T-helper 1 cell treated with Interleukin-12 subunit alpha and Interleukin-12 subunit beta and Interleukin-4 antibody, amounts not matched to agents 30 μg/mL and 1 μg/mL, for 36 hours (primary cell): ENCODE measurements around the gene PAMR1.

ENCODE experiments used
- H3K27ac Mint-ChIP-seq: one replicate; pipeline ENCODE4 v1.8.0; 2021; ENCODE audit warnings: mild to moderate bottlenecking, mixed read lengths
- H3K27me3 Mint-ChIP-seq: one replicate; pipeline ENCODE4 v1.8.0; 2021; ENCODE audit warnings: low read depth, mixed read lengths
- H3K36me3 Mint-ChIP-seq: one replicate; pipeline ENCODE4 v1.8.0; 2021; ENCODE audit warnings: low read depth, mixed read lengths
- H3K4me1 Mint-ChIP-seq: one replicate; pipeline ENCODE4 v1.8.0; 2021; ENCODE audit warnings: low read depth, mixed read lengths
- H3K4me3 Mint-ChIP-seq: one replicate; pipeline ENCODE4 v1.8.0; 2021; ENCODE audit warnings: mild to moderate bottlenecking, moderate library complexity, mixed read lengths
- H3K9me3 Mint-ChIP-seq: one replicate; pipeline ENCODE4 v1.8.0; 2021; ENCODE audit warnings: mixed read lengths

Gene PAMR1, protein sequence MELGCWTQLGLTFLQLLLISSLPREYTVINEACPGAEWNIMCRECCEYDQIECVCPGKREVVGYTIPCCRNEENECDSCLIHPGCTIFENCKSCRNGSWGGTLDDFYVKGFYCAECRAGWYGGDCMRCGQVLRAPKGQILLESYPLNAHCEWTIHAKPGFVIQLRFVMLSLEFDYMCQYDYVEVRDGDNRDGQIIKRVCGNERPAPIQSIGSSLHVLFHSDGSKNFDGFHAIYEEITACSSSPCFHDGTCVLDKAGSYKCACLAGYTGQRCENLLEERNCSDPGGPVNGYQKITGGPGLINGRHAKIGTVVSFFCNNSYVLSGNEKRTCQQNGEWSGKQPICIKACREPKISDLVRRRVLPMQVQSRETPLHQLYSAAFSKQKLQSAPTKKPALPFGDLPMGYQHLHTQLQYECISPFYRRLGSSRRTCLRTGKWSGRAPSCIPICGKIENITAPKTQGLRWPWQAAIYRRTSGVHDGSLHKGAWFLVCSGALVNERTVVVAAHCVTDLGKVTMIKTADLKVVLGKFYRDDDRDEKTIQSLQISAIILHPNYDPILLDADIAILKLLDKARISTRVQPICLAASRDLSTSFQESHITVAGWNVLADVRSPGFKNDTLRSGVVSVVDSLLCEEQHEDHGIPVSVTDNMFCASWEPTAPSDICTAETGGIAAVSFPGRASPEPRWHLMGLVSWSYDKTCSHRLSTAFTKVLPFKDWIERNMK

DNA sequence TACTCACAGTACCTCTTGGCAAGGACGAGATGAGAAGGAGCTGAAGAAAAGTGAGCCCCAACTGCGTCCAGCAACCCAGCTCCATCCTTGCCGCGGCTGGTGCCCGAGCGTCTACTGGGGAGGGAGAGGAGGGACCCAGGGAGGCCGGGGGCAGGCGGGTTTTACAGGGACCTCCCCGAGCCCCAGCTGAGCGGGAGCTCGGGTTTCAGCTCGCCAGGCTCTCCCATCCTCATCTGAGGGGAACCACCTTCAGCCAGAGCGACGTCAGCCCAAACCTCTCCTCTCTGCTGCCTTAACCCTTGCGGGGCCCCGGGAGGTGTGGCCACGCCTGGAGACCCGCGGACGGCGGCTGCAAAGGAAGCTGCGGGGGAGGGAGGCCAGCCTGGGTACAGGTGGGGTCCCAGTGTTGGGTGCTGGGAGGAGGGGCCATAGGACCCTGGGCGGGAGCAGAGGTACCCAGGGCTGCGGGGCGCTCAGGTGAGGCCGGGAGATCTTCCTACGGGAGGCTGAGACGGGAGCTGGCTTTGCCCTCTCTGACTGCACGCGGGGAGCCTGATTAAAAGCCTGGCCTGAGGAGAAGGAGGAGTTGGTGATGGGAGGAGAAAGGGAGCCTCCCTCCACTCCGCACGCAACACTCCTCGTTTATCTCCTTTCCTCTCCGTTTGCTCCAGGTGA, at the start of gene PAMR1:
Gene PAMR1, minus strand, starts transcription at position 116 of the 675 bp plus-strand sequence. Its CDS starts 31 bp downstream, at position 85.
- Mint-ChIP-seq H3K4me3 (no peak within 1 kb of the TSS), H3K9me3 (no peaks in the 10 kb centered on the region), H3K27me3 (peaks cover 71% of the 10 kb centered on the region), H3K4me1 (peaks cover 2% of the 10 kb centered on the region), H3K27ac (no peak within 1 kb of the TSS), H3K36me3 (no peaks in the 10 kb centered on the region)

DNA sequence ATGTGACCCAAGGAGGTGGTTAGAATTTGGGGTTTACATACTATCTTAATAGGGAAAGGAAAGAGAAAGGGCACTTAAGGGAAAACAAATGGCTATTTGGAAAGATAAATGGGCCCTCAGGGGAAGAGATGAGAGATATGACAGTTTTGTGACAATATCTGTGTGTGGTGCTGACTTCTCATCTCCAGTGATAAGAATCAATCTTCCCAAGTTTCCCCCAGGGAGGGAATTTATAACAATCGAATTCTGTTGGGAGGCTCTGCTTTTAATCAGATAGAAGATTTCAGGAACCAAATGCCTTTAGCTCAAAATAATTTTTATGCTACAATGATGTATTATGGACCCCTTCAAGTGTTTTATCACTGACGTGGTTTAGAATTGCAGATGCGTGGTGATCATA, 46.3 kb upstream of the PAMR1 start:
- Mint-ChIP-seq H3K4me3 (no peak overlapping the region), H3K36me3 (no peaks in the 10 kb centered on the region), H3K27me3 (peaks cover 16% of the 10 kb centered on the region), H3K27ac (no peak overlapping the region), H3K4me1 (no peaks in the 10 kb centered on the region), H3K9me3 (peaks cover 6% of the 10 kb centered on the region)

DNA sequence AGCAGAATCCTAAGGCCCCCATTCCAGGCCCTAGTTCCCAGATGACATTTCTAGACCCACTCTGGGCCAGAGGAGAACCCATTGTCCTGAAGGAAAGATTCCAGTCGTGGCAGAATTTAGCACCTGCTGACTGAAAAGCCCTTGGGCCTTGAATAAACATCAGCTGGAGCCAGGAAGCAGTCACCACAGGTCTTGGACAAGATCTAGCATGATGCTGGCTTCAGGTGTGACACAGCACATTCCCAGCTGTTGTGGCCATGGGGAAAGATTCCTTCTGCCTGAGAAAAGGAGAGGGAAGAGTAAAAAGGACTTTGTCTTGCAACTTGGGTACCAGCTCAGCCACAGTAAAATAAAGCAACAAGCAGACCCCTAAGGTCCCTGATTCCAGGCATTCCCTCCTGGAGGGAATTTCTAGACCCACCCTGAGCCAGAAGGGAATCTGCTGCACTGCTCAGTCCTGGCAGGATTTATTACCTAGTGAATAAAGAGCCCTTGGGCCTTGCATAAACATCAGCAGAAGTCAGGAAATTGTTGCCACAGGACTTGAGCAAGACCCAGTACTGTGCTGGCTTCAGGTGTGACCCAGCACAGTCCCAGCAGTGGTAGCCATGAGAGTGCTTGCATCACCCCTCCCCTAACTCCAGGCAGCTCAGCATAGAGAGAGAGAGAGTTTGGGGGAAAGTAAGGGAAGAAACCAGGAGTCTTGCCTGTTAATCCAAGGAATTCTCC, 42.5 kb upstream of the PAMR1 start:
- H3K9me3 Mint-ChIP-seq = peaks cover 6% of the 10 kb centered on the region
- H3K4me1 Mint-ChIP-seq = no peaks in the 10 kb centered on the region
- H3K27me3 Mint-ChIP-seq = peaks cover 25% of the 10 kb centered on the region
- H3K4me3 Mint-ChIP-seq = no peak overlapping the region
- H3K36me3 Mint-ChIP-seq = no peaks in the 10 kb centered on the region
- no peak overlapping the region for H3K27ac Mint-ChIP-seq

DNA sequence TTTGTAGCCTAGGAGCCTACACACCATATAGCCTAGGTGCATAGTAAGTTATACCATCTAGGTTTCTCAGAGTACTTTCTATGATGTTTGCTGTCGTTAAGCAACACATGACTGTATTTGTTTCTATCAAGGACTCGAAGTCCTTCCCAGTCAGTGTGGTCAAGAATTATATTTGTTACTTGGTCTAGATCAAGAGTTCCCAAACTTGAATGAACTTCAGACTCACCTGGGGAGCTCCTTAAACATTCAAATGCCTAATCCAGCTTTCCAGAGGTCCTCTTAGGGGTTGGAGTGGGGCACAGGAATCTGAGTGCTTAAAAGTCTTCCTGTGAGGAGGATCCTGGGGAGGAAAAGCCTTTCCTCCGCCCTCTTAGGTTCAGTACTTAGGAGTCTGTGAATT, 41.5 kb upstream of the PAMR1 start:
- no peak overlapping the region for H3K27ac Mint-ChIP-seq
- H3K36me3 Mint-ChIP-seq = no peaks in the 10 kb centered on the region
- no peak overlapping the region for H3K4me3 Mint-ChIP-seq
- H3K9me3 Mint-ChIP-seq = peaks cover 6% of the 10 kb centered on the region
- H3K27me3 Mint-ChIP-seq = peaks cover 31% of the 10 kb centered on the region
- H3K4me1 Mint-ChIP-seq = no peaks in the 10 kb centered on the region

DNA sequence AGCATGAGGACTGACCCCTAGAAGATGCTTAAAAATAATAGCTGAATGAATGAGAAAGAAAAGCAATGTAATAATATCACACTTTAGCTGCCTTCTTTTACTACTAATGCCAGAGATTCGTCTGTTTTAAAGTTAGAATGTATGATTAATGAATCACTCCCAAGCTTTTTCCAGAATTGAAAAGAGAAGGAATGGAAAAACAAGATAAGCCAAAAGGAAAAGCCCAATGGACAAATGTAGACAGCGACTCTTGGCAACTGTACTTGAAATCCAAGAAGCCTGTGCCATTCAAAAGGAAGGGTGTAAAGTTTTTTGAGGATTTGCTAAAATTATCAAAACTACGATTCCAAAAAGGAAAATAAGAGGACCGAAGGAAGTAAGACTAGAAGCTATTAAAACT, 40.8 kb upstream of the PAMR1 start:
- peaks cover 6% of the 10 kb centered on the region for H3K9me3 Mint-ChIP-seq
- H3K27me3 Mint-ChIP-seq = peaks cover 31% of the 10 kb centered on the region
- no peaks in the 10 kb centered on the region for H3K36me3 Mint-ChIP-seq
- no peak overlapping the region for H3K27ac Mint-ChIP-seq
- no peak overlapping the region for H3K4me3 Mint-ChIP-seq
- H3K4me1 Mint-ChIP-seq = no peaks in the 10 kb centered on the region

DNA sequence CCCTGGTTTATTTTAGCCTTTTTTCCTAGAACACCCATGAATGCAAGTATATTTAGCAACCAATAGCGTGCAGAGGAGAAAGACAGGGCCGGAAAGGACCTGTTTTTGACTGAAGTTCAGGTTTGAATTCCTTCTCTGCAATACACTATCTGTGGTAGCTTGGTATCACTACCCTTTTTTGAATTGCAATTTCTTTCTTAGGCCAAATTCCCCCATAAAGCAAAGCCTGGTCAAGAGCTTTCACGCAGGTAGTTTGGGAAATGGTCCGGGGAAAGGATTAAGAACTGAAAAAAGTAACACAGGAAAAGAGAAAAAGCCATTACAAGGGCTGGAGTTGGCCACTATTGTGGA, 38.8 kb upstream of the PAMR1 start:
- H3K4me1 Mint-ChIP-seq = no peaks in the 10 kb centered on the region
- H3K27me3 Mint-ChIP-seq = peaks cover 39% of the 10 kb centered on the region
- no peak overlapping the region for H3K4me3 Mint-ChIP-seq
- H3K9me3 Mint-ChIP-seq = peaks cover 6% of the 10 kb centered on the region
- H3K27ac Mint-ChIP-seq = no peak overlapping the region
- no peaks in the 10 kb centered on the region for H3K36me3 Mint-ChIP-seq

DNA sequence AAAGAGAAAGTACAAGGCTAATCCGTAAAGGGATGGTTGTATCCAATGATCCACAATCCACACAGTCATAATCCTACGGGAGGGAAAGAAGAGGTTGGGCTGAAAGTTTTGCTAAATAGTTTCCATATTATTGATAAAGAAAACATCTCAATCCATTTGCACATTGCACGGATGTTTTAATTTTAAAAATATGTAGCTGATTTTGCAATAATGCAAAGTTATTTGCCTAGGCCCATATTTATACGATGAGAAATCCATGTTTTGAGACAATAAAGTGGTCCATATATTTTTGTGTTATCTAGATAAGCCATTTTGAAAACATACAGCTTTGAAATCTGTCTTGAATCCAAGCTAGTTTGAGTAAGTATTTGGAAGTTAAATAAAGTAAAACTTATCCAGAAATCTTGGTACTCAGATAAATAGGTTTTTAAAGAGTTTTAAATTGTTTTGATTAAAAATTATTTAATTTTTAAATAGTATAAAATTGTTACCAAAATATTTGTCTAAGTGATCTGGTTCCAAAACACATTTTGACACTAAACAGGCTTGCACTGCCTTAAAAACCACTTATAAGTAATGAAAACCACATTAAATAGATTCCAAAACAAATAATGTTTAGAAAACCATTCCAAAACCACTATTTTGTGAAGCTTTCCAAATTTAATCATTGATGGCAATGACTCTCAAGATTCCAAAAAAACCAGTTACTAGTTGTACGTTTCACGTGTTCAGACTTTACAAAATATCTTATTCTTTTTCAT, 38.2 kb upstream of the PAMR1 start:
- Mint-ChIP-seq H3K27ac (no peak overlapping the region), H3K36me3 (no peaks in the 10 kb centered on the region), H3K4me3 (no peak overlapping the region), H3K9me3 (peaks cover 2% of the 10 kb centered on the region), H3K4me1 (no peaks in the 10 kb centered on the region), H3K27me3 (peaks cover 34% of the 10 kb centered on the region)

DNA sequence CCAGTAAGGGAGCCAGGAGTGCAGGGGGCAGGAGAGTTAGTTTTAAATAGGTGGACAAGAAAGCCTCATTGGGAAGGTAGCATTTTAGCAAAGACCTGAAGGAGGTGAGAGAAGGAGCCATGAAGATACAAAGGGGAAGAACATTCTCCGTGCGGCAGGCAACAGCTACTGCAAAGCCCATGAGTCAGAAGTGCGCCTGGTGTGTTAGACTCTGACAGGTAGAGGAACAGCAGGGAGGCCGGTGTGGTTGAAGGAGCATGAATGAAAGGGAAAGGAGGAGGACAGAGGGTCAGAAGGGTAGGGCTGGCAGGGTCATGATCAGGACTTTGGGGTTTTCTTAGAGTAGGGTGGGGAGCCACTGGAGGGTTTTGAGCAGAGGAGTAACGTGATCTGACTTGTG, 34.5 kb upstream of the PAMR1 start:
- H3K27me3 Mint-ChIP-seq = peaks cover 36% of the 10 kb centered on the region
- H3K4me3 Mint-ChIP-seq = no peak overlapping the region
- no peaks in the 10 kb centered on the region for H3K4me1 Mint-ChIP-seq
- H3K9me3 Mint-ChIP-seq = no peaks in the 10 kb centered on the region
- no peaks in the 10 kb centered on the region for H3K36me3 Mint-ChIP-seq
- H3K27ac Mint-ChIP-seq = no peak overlapping the region

DNA sequence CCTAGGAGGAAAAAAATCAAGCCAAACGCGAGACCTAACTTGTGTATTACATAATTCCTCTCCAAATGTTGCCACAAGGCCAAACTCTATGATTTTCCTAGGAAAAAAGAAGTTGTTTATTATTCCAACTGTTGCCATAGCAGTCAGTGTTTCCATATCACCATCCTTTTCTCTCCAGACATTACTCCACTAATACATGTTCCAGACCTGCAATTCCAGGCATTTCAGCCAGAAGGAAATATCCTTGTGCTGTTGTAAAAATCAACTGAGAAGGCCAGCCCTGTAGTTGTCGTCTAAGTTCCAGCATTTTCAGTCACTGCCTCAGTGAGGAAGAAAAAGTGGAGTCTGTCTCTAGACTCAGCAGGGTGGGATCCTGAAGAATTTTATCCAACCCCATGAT, 33.1 kb upstream of the PAMR1 start:
- Mint-ChIP-seq H3K4me3 (no peak overlapping the region), H3K27me3 (peaks cover 40% of the 10 kb centered on the region), H3K9me3 (no peaks in the 10 kb centered on the region), H3K27ac (no peak overlapping the region), H3K36me3 (no peaks in the 10 kb centered on the region), H3K4me1 (no peaks in the 10 kb centered on the region)

DNA sequence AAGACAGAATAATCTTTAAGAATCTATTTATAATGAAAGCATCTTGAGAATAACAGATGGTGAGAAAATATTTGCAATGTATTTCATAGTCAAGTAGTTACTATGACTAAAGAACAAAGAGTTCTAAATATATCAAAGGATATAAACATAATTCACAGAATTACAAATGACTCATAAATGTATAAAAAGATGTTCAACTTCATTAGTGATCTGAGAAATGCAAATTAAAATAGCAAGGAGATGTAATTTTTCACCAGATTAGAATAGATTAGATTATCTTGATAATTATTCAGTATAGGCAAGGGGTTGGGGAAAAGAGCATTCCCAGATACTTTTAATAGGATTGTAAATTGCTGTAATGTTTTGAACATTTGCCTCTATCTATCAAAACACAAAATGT, 30.1 kb upstream of the PAMR1 start:
- Mint-ChIP-seq H3K9me3 (no peaks in the 10 kb centered on the region), H3K27ac (no peak overlapping the region), H3K36me3 (no peaks in the 10 kb centered on the region), H3K4me3 (no peak overlapping the region), H3K27me3 (peaks cover 26% of the 10 kb centered on the region), H3K4me1 (no peaks in the 10 kb centered on the region)

DNA sequence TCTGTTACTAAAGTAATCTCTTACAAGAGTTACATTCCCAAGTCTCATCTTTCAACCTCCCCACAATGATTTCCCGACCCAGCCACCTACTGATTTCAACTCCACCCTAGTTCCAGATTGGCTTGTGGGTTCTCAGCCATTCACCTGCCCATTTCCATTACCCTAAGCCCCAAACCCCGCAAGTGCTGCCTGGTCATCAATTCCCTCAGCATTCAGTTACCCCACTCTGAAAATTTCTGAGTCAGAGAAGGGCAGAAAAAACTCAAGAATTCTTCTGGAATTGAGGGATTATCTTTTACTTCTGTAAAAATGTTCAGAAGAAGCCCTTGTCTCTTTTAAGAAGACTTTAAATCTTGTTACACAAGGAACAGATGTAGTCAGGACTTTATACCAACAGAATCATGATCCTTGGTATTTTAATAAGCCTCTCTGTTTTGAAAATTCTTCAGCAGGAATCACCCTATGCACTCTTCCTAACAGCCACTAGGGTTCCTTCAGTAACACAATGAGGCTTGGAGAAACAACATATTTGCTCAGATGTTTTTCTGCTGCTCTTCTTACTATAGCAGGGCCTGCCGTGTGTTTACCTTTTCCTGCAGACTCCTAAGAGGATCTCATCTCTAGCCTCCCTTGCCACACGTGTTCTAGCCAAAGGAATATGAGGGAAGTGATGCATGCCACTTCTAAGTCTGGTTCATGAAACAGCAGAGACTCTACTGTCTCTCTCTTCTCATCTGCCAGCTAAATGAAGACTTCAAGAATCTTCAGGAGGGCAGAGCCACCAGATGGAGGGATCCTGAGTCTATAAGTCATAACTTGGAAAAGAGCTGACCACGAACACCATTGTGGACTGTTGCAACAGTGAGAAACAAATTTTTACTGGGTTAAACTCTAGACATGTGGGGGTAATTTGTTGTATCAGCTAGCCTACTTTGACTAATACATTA, 29.3 kb upstream of the PAMR1 start:
- Mint-ChIP-seq H3K36me3 (no peaks in the 10 kb centered on the region), H3K9me3 (no peaks in the 10 kb centered on the region), H3K27me3 (peaks cover 19% of the 10 kb centered on the region)

DNA sequence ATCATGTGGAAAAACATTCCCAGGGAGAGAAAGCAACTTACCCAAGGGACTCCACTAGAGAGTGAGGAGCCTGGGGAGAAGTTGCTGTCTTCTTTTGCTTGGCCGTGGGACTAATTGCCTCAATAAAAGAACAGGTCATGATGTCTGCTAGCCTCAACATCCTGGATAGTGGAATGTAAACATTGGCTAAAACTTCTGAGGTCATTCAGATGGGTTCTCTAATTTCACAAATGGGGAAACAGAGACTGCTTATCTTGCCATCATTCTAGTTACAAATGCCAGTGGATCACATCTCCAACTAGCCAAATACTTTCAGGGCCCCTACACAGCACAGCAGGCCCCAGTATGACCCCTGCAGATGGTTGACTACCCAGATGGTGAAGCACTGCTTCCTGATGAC, 28.4 kb upstream of the PAMR1 start:
- Mint-ChIP-seq H3K27ac (no peak overlapping the region), H3K36me3 (no peaks in the 10 kb centered on the region), H3K27me3 (peaks cover 18% of the 10 kb centered on the region), H3K4me1 (no peaks in the 10 kb centered on the region), H3K4me3 (no peak overlapping the region), H3K9me3 (no peaks in the 10 kb centered on the region)

More for the DNA sequence above, 29.3 kb upstream of the PAMR1 start:
- H3K4me1 Mint-ChIP-seq = no peaks in the 10 kb centered on the region
- H3K4me3 Mint-ChIP-seq = no peak overlapping the region
- H3K27ac Mint-ChIP-seq = no peak overlapping the region

DNA sequence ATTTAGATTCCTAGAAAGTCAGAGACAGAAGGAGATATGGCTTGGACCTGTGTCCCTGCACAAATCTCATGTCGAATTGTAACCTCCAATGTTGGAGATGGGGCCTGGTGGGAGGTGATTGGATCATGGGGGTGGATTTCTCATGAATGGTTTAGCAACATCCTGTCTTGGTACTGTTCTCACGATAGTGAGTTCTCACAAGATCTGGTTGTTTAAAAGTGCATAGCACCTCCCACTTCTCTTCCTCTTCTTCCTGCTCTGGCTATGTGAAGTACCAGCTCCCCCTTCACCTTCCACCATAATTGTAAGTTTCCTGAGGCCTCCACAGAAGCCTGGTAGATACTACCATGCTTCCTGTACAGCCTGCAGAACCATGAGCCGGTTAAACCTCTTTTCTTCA, 27.6 kb upstream of the PAMR1 start:
- H3K27me3 Mint-ChIP-seq = peaks cover 20% of the 10 kb centered on the region
- H3K4me3 Mint-ChIP-seq = no peak overlapping the region
- no peaks in the 10 kb centered on the region for H3K36me3 Mint-ChIP-seq
- H3K4me1 Mint-ChIP-seq = no peaks in the 10 kb centered on the region
- H3K9me3 Mint-ChIP-seq = no peaks in the 10 kb centered on the region
- no peak overlapping the region for H3K27ac Mint-ChIP-seq
